BLaER1 (cell line): ENCODE results near the gene ODAD4.

Experiments
- H3K27ac ChIP-seq: shearing (Covaris generic); formaldehyde crosslinking; 2 replicates; pipeline ENCODE4 v1.8.1; 2022
- H3K27me3 ChIP-seq: shearing (Covaris generic); formaldehyde crosslinking; 2 replicates; pipeline ENCODE4 v1.8.1; 2022
- H3K36me3 ChIP-seq: shearing (Covaris generic); formaldehyde crosslinking; 2 replicates; pipeline ENCODE4 v1.8.1; 2022
- H3K4me1 ChIP-seq: shearing (Covaris generic); formaldehyde crosslinking; 2 replicates; pipeline ENCODE4 v1.8.1; 2022
- H3K4me2 ChIP-seq: shearing (Covaris generic); formaldehyde crosslinking; 2 replicates; pipeline ENCODE4 v1.8.1; 2022
- H3K4me3 ChIP-seq: shearing (Covaris generic); formaldehyde crosslinking; 2 replicates; pipeline ENCODE4 v1.8.1; 2022
- H3K9ac ChIP-seq: shearing (Covaris generic); formaldehyde crosslinking; 2 replicates; pipeline ENCODE4 v1.8.1; 2022
- H3K9me3 ChIP-seq: shearing (Covaris generic); formaldehyde crosslinking; 2 replicates; pipeline ENCODE4 v1.8.1; 2022
- H4K20me1 ChIP-seq: shearing (Covaris generic); formaldehyde crosslinking; 2 replicates; pipeline ENCODE4 v1.8.1; 2022
- Cebpa-rat ChIP-seq: shearing (Covaris generic); IDR thresholded peaks from 2 replicates; pipeline ENCODE4 v1.8.1; 2022

Gene ODAD4

GRCh38 chr17:41967141-41967920 lies 36.9 kb downstream of the ODAD4 start:
- Histone ChIP-seq H3K9me3 (no peaks in the 10 kb centered on the region), H3K27ac (peak overlapping the region; percentile 97), H3K36me3 (peaks cover 45% of the 10 kb centered on the region), H3K4me2 (peak overlapping the region; percentile 96), H3K4me1 (peaks cover 81% of the 10 kb centered on the region), H3K27me3 (no peaks in the 10 kb centered on the region), H3K4me3 (peak overlapping the region; percentile 92), H3K9ac (peak overlapping the region; percentile 98), H4K20me1 (peaks cover 50% of the 10 kb centered on the region)
- TF ChIP-seq Cebpa-rat = no peak

GRCh38 chr17:41967921-41968578 lies 37.6 kb downstream of the ODAD4 start:
- H3K4me2 ChIP-seq = peak overlapping the region; percentile 96
- no peak for TF ChIP-seq Cebpa-rat
- H3K27me3 ChIP-seq = no peaks in the 10 kb centered on the region; the same call in 1 of the 2 replicates
- peaks cover 81% of the 10 kb centered on the region for H3K4me1 ChIP-seq
- peaks cover 52% of the 10 kb centered on the region for H3K36me3 ChIP-seq
- no peaks in the 10 kb centered on the region for H3K9me3 ChIP-seq
- peak overlapping the region; percentile 92 for H3K4me3 ChIP-seq
- peak overlapping the region; percentile 97 for H3K27ac ChIP-seq
- H3K9ac ChIP-seq = peak overlapping the region; percentile 98
- peaks cover 57% of the 10 kb centered on the region for H4K20me1 ChIP-seq

- H3K27me3 ChIP-seq = no peaks in the 10 kb centered on the region; the same call in 1 of the 2 replicates
- 0 out of 2 replicates have a peak overlapping the region, but pooled peaks have one; percentile 19 for H3K9ac ChIP-seq
- TF ChIP-seq Cebpa-rat = no peak
- H3K4me2 ChIP-seq = peak overlapping the region; percentile 96
- H3K36me3 ChIP-seq = peaks cover 59% of the 10 kb centered on the region
- no peaks in the 10 kb centered on the region for H3K9me3 ChIP-seq
- peaks cover 83% of the 10 kb centered on the region for H3K4me1 ChIP-seq
- no peak overlapping the region for H3K27ac ChIP-seq
- peak overlapping the region; percentile 92; the same call in 1 of the 2 replicates for H3K4me3 ChIP-seq
- H4K20me1 ChIP-seq = peaks cover 64% of the 10 kb centered on the region
These were observed 38.3 kb downstream of the ODAD4 start for GRCh38 chr17:41968676-41969075.

GRCh38 chr17:41970901-41971331 lies 40.5 kb downstream of the ODAD4 start:
- Histone ChIP-seq H3K4me2 (peak overlapping the region; percentile 21), H3K27ac (no peak overlapping the region), H3K9ac (no peak overlapping the region), H3K36me3 (peaks cover 81% of the 10 kb centered on the region), H4K20me1 (peaks cover 86% of the 10 kb centered on the region), H3K9me3 (no peaks in the 10 kb centered on the region), H3K4me3 (no peak overlapping the region), H3K4me1 (peaks cover 74% of the 10 kb centered on the region), H3K27me3 (no peaks in the 10 kb centered on the region; the same call in 1 of the 2 replicates)
- TF ChIP-seq Cebpa-rat = no peak

- H3K27me3 ChIP-seq = no peaks in the 10 kb centered on the region; the same call in 1 of the 2 replicates
- peaks cover 79% of the 10 kb centered on the region for H3K4me1 ChIP-seq
- peak overlapping the region; percentile 50 for H3K9ac ChIP-seq
- peak overlapping the region; percentile 64 for H3K4me2 ChIP-seq
- H4K20me1 ChIP-seq = peaks cover 94% of the 10 kb centered on the region
- H3K9me3 ChIP-seq = no peaks in the 10 kb centered on the region
- TF ChIP-seq Cebpa-rat = no peak
- peak overlapping the region; percentile 62 for H3K27ac ChIP-seq
- H3K36me3 ChIP-seq = peaks cover 91% of the 10 kb centered on the region
- no peak overlapping the region for H3K4me3 ChIP-seq
These were observed 41.5 kb downstream of the ODAD4 start for GRCh38 chr17:41971721-41972523.

GRCh38 chr17:41972571-41973407 lies 42.4 kb downstream of the ODAD4 start:
- Histone ChIP-seq H3K4me1 (peaks cover 78% of the 10 kb centered on the region), H3K4me3 (peak overlapping the region; percentile 16; the same call in 1 of the 2 replicates), H3K9ac (peak overlapping the region; percentile 50), H3K36me3 (peaks cover 98% of the 10 kb centered on the region), H3K27ac (peak overlapping the region; percentile 62), H3K9me3 (no peaks in the 10 kb centered on the region), H3K4me2 (peak overlapping the region; percentile 64), H4K20me1 (peaks cover 98% of the 10 kb centered on the region), H3K27me3 (no peaks in the 10 kb centered on the region; the same call in 1 of the 2 replicates)
- TF ChIP-seq Cebpa-rat = no peak

GRCh38 chr17:41973408-41973811 lies 43.0 kb downstream of the ODAD4 start:
- Histone ChIP-seq H3K4me3 (no peak overlapping the region; the same call in 1 of the 2 replicates), H3K4me1 (peaks cover 72% of the 10 kb centered on the region), H3K27ac (peak overlapping the region; percentile 62), H3K4me2 (peak overlapping the region; percentile 64), H4K20me1 (peaks cover 94% of the 10 kb centered on the region), H3K9me3 (no peaks in the 10 kb centered on the region), H3K27me3 (no peaks in the 10 kb centered on the region; the same call in 1 of the 2 replicates), H3K36me3 (peaks cover 98% of the 10 kb centered on the region), H3K9ac (peak overlapping the region; percentile 50)
- no peak for TF ChIP-seq Cebpa-rat

- Histone ChIP-seq H3K4me1 (peaks cover 66% of the 10 kb centered on the region), H4K20me1 (peaks cover 88% of the 10 kb centered on the region), H3K9me3 (no peaks in the 10 kb centered on the region), H3K27ac (peak overlapping the region; percentile 35; the same call in 1 of the 2 replicates), H3K4me3 (no peak overlapping the region), H3K4me2 (no peak overlapping the region), H3K36me3 (peaks cover 98% of the 10 kb centered on the region), H3K27me3 (no peaks in the 10 kb centered on the region; the same call in 1 of the 2 replicates), H3K9ac (no peak overlapping the region)
- TF ChIP-seq Cebpa-rat = no peak
These were observed 43.6 kb downstream of the ODAD4 start for GRCh38 chr17:41974031-41974430.
